Measurements from ENCODE around the gene EPS8L1.
A peak's percentile ranks its signal among the peaks of the same experiment; 100 is the strongest.
"Not testable (repeated sequence)": the region's sequence is repeated elsewhere in the genome, so short reads cannot be mapped to it uniquely, and the experiment has no call there.

The EPS8L1 gene

GRCh38 chr19:55107252-55107651, 31.6 kb downstream of the EPS8L1 start:
- not testable (repeated sequence) for H3K9ac ChIP-seq (ENCODE audit: low read depth, low read length, poor library complexity); H3K4me2 ChIP-seq (ENCODE audit: insufficient read depth, low read length, poor library complexity, severe bottlenecking); H3K27ac ChIP-seq (replicated peaks; ENCODE audit: low read length); H3K4me3 ChIP-seq (ENCODE audit: low read length in 2 of 2); H2BK15ac ChIP-seq (ENCODE audit: low read length); H3K14ac ChIP-seq (ENCODE audit: low read length); H2BK5ac ChIP-seq (ENCODE audit: low read length); H2BK120ac ChIP-seq (ENCODE audit: low read depth, low read length); H2AFZ ChIP-seq (ENCODE audit: low read length); H3K23ac ChIP-seq (ENCODE audit: low read depth, low read length, poor library complexity); H3K18ac ChIP-seq (ENCODE audit: low read length); H3K4me1 ChIP-seq (ENCODE audit: control insufficient read depth in 2 of 2, insufficient read depth in 1 of 2, low read depth in 1 of 2, low read length in 2 of 2); H3K27me3 ChIP-seq (ENCODE audit: control insufficient read depth in 3 of 3, insufficient read depth in 3 of 3, low read depth in 1 of 3, low read length in 3 of 3); H3K9me3 ChIP-seq (replicated peaks in 1 of 2; ENCODE audit: control insufficient read depth in 2 of 2, insufficient read depth in 1 of 2, low read depth in 1 of 2, low read length in 2 of 2); DNase-seq (ENCODE audit: low spot score); H3K4ac ChIP-seq (ENCODE audit: low read length); H2BK12ac ChIP-seq (ENCODE audit: low read length); H4K8ac ChIP-seq (ENCODE audit: low read depth, low read length); H2AK5ac ChIP-seq (ENCODE audit: low read depth, low read length); H4K91ac ChIP-seq (ENCODE audit: low read depth, low read length, poor library complexity)
- WGBS, 2 donors (ENCODE audit: extremely low coverage in 2 of 2, insufficient read length in 2 of 2, insufficient replicate concordance in 1 of 2) = no CpG with 5 or more reads among the region's 3 CpGs
- H3K36me3 ChIP-seq (replicated peaks in 1 of 2; ENCODE audit: control insufficient read depth in 2 of 2, insufficient read depth in 2 of 2, low read length in 2 of 2) = peaks cover 19 to 63% of the 10 kb centered on the region in 2 donors
- peaks cover 14% of the 10 kb centered on the region for H3K79me1 ChIP-seq (ENCODE audit: low read depth, low read length)

- Histone ChIP-seq H3K14ac (ENCODE audit: low read length) (no peak overlapping the region), H3K9me3 (replicated peaks in 1 of 2; ENCODE audit: control insufficient read depth in 2 of 2, insufficient read depth in 1 of 2, low read depth in 1 of 2, low read length in 2 of 2) (peaks cover 0 to 3% of the 10 kb centered on the region in 2 donors), H3K4ac (ENCODE audit: low read length) (no peak overlapping the region), H3K27ac (replicated peaks; ENCODE audit: low read length) (no peak overlapping the region), H3K4me3 (ENCODE audit: low read length in 2 of 2) (no peak overlapping the region), H3K23ac (ENCODE audit: low read depth, low read length, poor library complexity) (no peak overlapping the region), H3K18ac (ENCODE audit: low read length) (no peak overlapping the region), H3K4me1 (ENCODE audit: control insufficient read depth in 2 of 2, insufficient read depth in 1 of 2, low read depth in 1 of 2, low read length in 2 of 2) (peaks cover 18 to 21% of the 10 kb centered on the region in 2 donors), H4K91ac (ENCODE audit: low read depth, low read length, poor library complexity) (no peak overlapping the region), H3K4me2 (ENCODE audit: insufficient read depth, low read length, poor library complexity, severe bottlenecking) (no peak overlapping the region), H2AFZ (ENCODE audit: low read length) (no peak overlapping the region), H3K9ac (ENCODE audit: low read depth, low read length, poor library complexity) (no peak overlapping the region), H4K8ac (ENCODE audit: low read depth, low read length) (no peak overlapping the region), H2BK120ac (ENCODE audit: low read depth, low read length) (no peak overlapping the region), H2BK5ac (ENCODE audit: low read length) (no peak overlapping the region), H2AK5ac (ENCODE audit: low read depth, low read length) (no peak overlapping the region), H2BK12ac (ENCODE audit: low read length) (no peak overlapping the region), H3K27me3 (ENCODE audit: control insufficient read depth in 3 of 3, insufficient read depth in 3 of 3, low read depth in 1 of 3, low read length in 3 of 3) (no peaks in the 10 kb centered on the region), H3K36me3 (replicated peaks in 1 of 2; ENCODE audit: control insufficient read depth in 2 of 2, insufficient read depth in 2 of 2, low read length in 2 of 2) (peaks cover 14 to 56% of the 10 kb centered on the region in 2 donors), H3K79me1 (ENCODE audit: low read depth, low read length) (peaks cover 21% of the 10 kb centered on the region), H2BK15ac (ENCODE audit: low read length) (no peak overlapping the region)
- no CpG with 5 or more reads among the region's 20 CpGs for WGBS, 2 donors (ENCODE audit: extremely low coverage in 2 of 2, insufficient read length in 2 of 2, insufficient replicate concordance in 1 of 2)
- DNase-seq (ENCODE audit: low spot score) = no peak
These were observed 34.0 kb downstream of the EPS8L1 start for GRCh38 chr19:55109527-55110291.

GRCh38 chr19:55111238-55111831, 35.7 kb downstream of the EPS8L1 start:
- peaks cover 10 to 50% of the 10 kb centered on the region in 2 donors for H3K36me3 ChIP-seq (replicated peaks in 1 of 2; ENCODE audit: control insufficient read depth in 2 of 2, insufficient read depth in 2 of 2, low read length in 2 of 2)
- H2BK12ac ChIP-seq (ENCODE audit: low read length) = peak overlapping the region; percentile 41
- H2AK5ac ChIP-seq (ENCODE audit: low read depth, low read length) = no peak overlapping the region
- no peak overlapping the region for H3K9ac ChIP-seq (ENCODE audit: low read depth, low read length, poor library complexity)
- H3K4ac ChIP-seq (ENCODE audit: low read length) = no peak overlapping the region
- no peaks in the 10 kb centered on the region for H3K27me3 ChIP-seq (ENCODE audit: control insufficient read depth in 3 of 3, insufficient read depth in 3 of 3, low read depth in 1 of 3, low read length in 3 of 3)
- no peak overlapping the region for H3K14ac ChIP-seq (ENCODE audit: low read length)
- H3K4me3 ChIP-seq (ENCODE audit: low read length in 2 of 2) = no peak overlapping the region
- H3K27ac ChIP-seq (replicated peaks; ENCODE audit: low read length) = no peak overlapping the region
- no peak overlapping the region for H3K23ac ChIP-seq (ENCODE audit: low read depth, low read length, poor library complexity)
- H2BK5ac ChIP-seq (ENCODE audit: low read length) = no peak overlapping the region
- H2BK120ac ChIP-seq (ENCODE audit: low read depth, low read length) = no peak overlapping the region
- WGBS, 2 donors (ENCODE audit: extremely low coverage in 2 of 2, insufficient read length in 2 of 2, insufficient replicate concordance in 1 of 2) = no CpG with 5 or more reads among the region's 21 CpGs
- no peak overlapping the region for H3K4me2 ChIP-seq (ENCODE audit: insufficient read depth, low read length, poor library complexity, severe bottlenecking)
- peaks cover 27 to 32% of the 10 kb centered on the region in 2 donors for H3K4me1 ChIP-seq (ENCODE audit: control insufficient read depth in 2 of 2, insufficient read depth in 1 of 2, low read depth in 1 of 2, low read length in 2 of 2)
- H2BK15ac ChIP-seq (ENCODE audit: low read length) = no peak overlapping the region
- H3K9me3 ChIP-seq (replicated peaks in 1 of 2; ENCODE audit: control insufficient read depth in 2 of 2, insufficient read depth in 1 of 2, low read depth in 1 of 2, low read length in 2 of 2) = peaks cover 0 to 3% of the 10 kb centered on the region in 2 donors
- H3K79me1 ChIP-seq (ENCODE audit: low read depth, low read length) = peaks cover 30% of the 10 kb centered on the region
- no peak overlapping the region for H4K8ac ChIP-seq (ENCODE audit: low read depth, low read length)
- no peak for DNase-seq (ENCODE audit: low spot score)
- H4K91ac ChIP-seq (ENCODE audit: low read depth, low read length, poor library complexity) = no peak overlapping the region
- H2AFZ ChIP-seq (ENCODE audit: low read length) = no peak overlapping the region
- no peak overlapping the region for H3K18ac ChIP-seq (ENCODE audit: low read length)

GRCh38 chr19:55112246-55112776, 36.6 kb downstream of the EPS8L1 start:
- Histone ChIP-seq H3K27me3 (ENCODE audit: control insufficient read depth in 3 of 3, insufficient read depth in 3 of 3, low read depth in 1 of 3, low read length in 3 of 3) (no peaks in the 10 kb centered on the region), H2AK5ac (ENCODE audit: low read depth, low read length) (peak overlapping the region; percentile 53), H3K18ac (ENCODE audit: low read length) (peak overlapping the region; percentile 57), H2BK12ac (ENCODE audit: low read length) (no peak overlapping the region), H3K4me1 (ENCODE audit: control insufficient read depth in 2 of 2, insufficient read depth in 1 of 2, low read depth in 1 of 2, low read length in 2 of 2) (peaks cover 32 to 37% of the 10 kb centered on the region in 2 donors), H4K8ac (ENCODE audit: low read depth, low read length) (no peak overlapping the region), H2BK120ac (ENCODE audit: low read depth, low read length) (no peak overlapping the region), H3K4me3 (ENCODE audit: low read length in 2 of 2) (no peak overlapping the region), H3K23ac (ENCODE audit: low read depth, low read length, poor library complexity) (peak overlapping the region; percentile 89), H2BK5ac (ENCODE audit: low read length) (peak overlapping the region; percentile 82), H3K4me2 (ENCODE audit: insufficient read depth, low read length, poor library complexity, severe bottlenecking) (no peak overlapping the region), H3K4ac (ENCODE audit: low read length) (no peak overlapping the region), H3K79me1 (ENCODE audit: low read depth, low read length) (peaks cover 37% of the 10 kb centered on the region), H3K36me3 (replicated peaks in 1 of 2; ENCODE audit: control insufficient read depth in 2 of 2, insufficient read depth in 2 of 2, low read length in 2 of 2) (peaks cover 7 to 44% of the 10 kb centered on the region in 2 donors), H3K27ac (replicated peaks; ENCODE audit: low read length) (no peak overlapping the region), H2BK15ac (ENCODE audit: low read length) (peak overlapping the region; percentile 87), H3K14ac (ENCODE audit: low read length) (peak overlapping the region; percentile 21), H3K9ac (ENCODE audit: low read depth, low read length, poor library complexity) (no peak overlapping the region), H3K9me3 (replicated peaks in 1 of 2; ENCODE audit: control insufficient read depth in 2 of 2, insufficient read depth in 1 of 2, low read depth in 1 of 2, low read length in 2 of 2) (no peaks in the 10 kb centered on the region), H2AFZ (ENCODE audit: low read length) (no peak overlapping the region), H4K91ac (ENCODE audit: low read depth, low read length, poor library complexity) (no peak overlapping the region)
- WGBS, 2 donors (ENCODE audit: extremely low coverage in 2 of 2, insufficient read length in 2 of 2, insufficient replicate concordance in 1 of 2) = no CpG with 5 or more reads among the region's 25 CpGs
- no peak for DNase-seq (ENCODE audit: low spot score)
